CD4-positive, CD25-positive, alpha-beta regulatory T cell (primary cell): ENCODE results near the gene ZC3HAV1L. TPM values are rescaled to one million over a fixed set of nuclear protein-coding genes. Genes with fewer than 3 reads are reported as not detected.
"Not testable (repeated sequence)": the region's sequence is repeated elsewhere in the genome, so short reads cannot be mapped to it uniquely, and the experiment has no call there.

ENCODE experiments used
- ATAC-seq, 2 donors: fragments of 150-1000 bp; cut with Tn5 transposase; one replicate each; pipeline ENCODE4 v1.10.0; 2021; ENCODE audit warnings: low read depth in 2 of 2, moderate number of reproducible peaks in 2 of 2, moderate library complexity in 1 of 2
- DNase-seq, 3 donors: peaks; one replicate each; pipeline versions ENCODE4 v3.0.0 to v3.0.0-alpha.2; 2012 to 2022; ENCODE audit warnings: mixed read lengths in 1 of 3
- H3K27ac ChIP-seq: one replicate; pipeline ENCODE4 v1.7.0; 2013; ENCODE audit warnings: mild to moderate bottlenecking, low read length; ENCODE audit not compliant: insufficient read depth, poor library complexity, severe bottlenecking
- H3K27me3 ChIP-seq: one replicate; pipeline ENCODE4 v1.7.0; 2013; ENCODE audit warnings: low read length; ENCODE audit not compliant: control insufficient read depth, insufficient read depth
- H3K36me3 ChIP-seq: one replicate; pipeline ENCODE4 v1.7.0; 2013; ENCODE audit warnings: mild to moderate bottlenecking, low read length, moderate library complexity; ENCODE audit not compliant: control insufficient read depth, insufficient read depth
- H3K4me1 ChIP-seq: 2 replicates; pipeline ENCODE4 v1.7.0; 2013; ENCODE audit warnings: mild to moderate bottlenecking, low read length; ENCODE audit not compliant: insufficient read depth, control insufficient read depth, poor library complexity, severe bottlenecking
- H3K4me3 ChIP-seq: one replicate; pipeline ENCODE4 v1.7.0; 2013; ENCODE audit warnings: low read depth, mild to moderate bottlenecking, low read length, moderate library complexity
- H3K9me3 ChIP-seq, 2 experiments: 1 replicate in 1 of 2; 2 replicates in 1 of 2; pipeline ENCODE4 v1.7.0; 2013; ENCODE audit warnings: low read length in 2 of 2, mild to moderate bottlenecking in 1 of 2, moderate library complexity in 1 of 2; ENCODE audit not compliant: control insufficient read depth in 2 of 2
- H3K27ac Mint-ChIP-seq, 3 donors: one replicate each; pipeline ENCODE4 v1.8.0; 2020 to 2022; ENCODE audit warnings: mild to moderate bottlenecking in 3 of 3, mixed read lengths in 3 of 3, moderate library complexity in 2 of 3
- H3K27me3 Mint-ChIP-seq: one replicate; pipeline ENCODE4 v1.8.0; 2022; ENCODE audit warnings: mild to moderate bottlenecking, mixed read lengths
- H3K36me3 Mint-ChIP-seq: one replicate; pipeline ENCODE4 v1.8.0; 2020; ENCODE audit warnings: mixed read lengths
- H3K4me1 Mint-ChIP-seq, 4 donors: one replicate each; pipeline ENCODE4 v1.8.0; 2020 to 2022; ENCODE audit warnings: mixed read lengths in 4 of 4, mild to moderate bottlenecking in 1 of 4
- H3K4me3 Mint-ChIP-seq, 4 donors: one replicate each; pipeline ENCODE4 v1.8.0; 2020 to 2022; ENCODE audit warnings: mild to moderate bottlenecking in 4 of 4, mixed read lengths in 4 of 4, moderate library complexity in 3 of 4
- H3K9me3 Mint-ChIP-seq, 7 donors: one replicate each; pipeline ENCODE4 v1.8.0; 2020 to 2022; ENCODE audit warnings: mixed read lengths in 7 of 7, mild to moderate bottlenecking in 3 of 7, moderate library complexity in 2 of 7
- polyA plus RNA-seq, 4 donors: library from polyadenylated mRNA; unstranded; fragments of 300-500 nt; fragmentation: Illumina TruSeq; gene quantifications; one replicate each; pipeline ENCODE4 v1.2.3, GENCODE V29; 2021
- total RNA-seq: library from RNA; stranded (reverse); gene quantifications from one replicate; pipeline ENCODE4 v1.2.3, GENCODE V29; 2022

ZC3HAV1L gene
- total and polyA plus RNA-seq, 5 donors from 2014 or later = 0.25 to 1.4 (median 0.75) TPM; not detected in 1

DNA sequence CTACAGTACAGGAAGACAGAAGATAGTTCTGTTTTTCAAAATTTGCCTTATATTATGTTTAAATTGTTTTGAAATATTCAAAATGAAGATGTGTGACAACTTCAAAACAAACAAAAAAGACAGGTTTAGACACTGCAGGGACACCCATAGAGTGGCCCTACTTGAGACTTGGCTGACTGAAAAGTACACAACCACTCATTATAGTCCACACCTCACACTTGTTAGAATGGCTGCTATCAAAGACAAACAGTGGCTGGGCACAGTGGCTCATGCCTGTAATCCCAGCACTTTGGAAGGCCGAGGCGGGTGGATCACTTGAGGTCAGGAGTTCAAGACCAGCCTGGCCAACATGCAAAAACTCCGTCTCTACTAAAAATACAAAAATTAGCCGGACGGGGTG, 41.9 kb upstream of the ZC3HAV1L start:
- not testable (repeated sequence) for H3K27me3 Mint-ChIP-seq, H3K4me3 ChIP-seq, DNase-seq, H3K9me3 Mint-ChIP-seq, ATAC-seq, H3K9me3 ChIP-seq, H3K4me3 Mint-ChIP-seq, H3K27me3 ChIP-seq
- Mint-ChIP-seq H3K36me3 (peaks cover 61% of the 10 kb centered on the region), H3K4me1 (peaks cover 35 to 76% (median 56%) of the 10 kb centered on the region in 4 donors), H3K27ac (peak overlapping the region in 2 of 3 donors; percentile 60 to 83)
- Histone ChIP-seq H3K4me1 (peaks cover 47% of the 10 kb centered on the region), H3K36me3 (peaks cover 93% of the 10 kb centered on the region), H3K27ac (peak overlapping the region; percentile 36)

DNA sequence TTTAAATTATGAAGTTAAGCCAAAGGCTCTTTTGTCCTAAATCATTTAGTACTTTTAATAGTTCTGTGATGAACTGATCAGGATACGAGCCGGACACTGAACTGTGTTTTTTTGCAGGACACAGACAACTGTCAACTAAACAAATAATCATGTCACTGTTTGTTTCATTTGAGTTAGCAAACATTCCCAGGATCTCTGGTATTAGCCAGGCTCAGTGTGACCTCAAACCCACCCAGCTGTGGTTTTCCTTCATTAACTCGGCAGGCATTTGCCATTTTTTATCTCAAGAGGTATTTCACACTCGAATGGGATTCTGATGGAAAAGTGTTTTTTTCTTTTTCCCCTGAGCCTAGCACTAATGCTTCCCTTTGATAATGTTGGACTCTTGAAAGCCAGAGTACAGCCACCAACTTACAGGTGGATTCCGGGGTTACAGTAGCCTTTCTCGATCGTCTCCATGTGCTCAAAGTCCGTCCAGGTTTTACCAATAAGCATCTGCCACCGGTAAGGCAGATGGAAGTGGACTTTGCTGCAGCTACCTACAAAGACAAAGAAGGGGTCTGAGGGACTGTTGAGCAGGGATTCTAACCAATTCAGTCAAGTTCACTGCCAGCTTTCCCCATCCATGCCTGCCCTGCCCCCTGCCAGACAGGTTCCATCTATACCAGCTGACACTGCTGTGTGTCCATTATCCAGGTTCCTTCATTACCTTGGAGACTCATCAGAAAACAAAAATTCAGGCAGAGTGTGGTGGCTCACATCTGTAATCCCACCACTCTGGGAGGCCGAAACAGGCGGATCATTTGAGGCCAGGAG, 40.2 kb upstream of the ZC3HAV1L start:
- Mint-ChIP-seq H3K36me3 (peaks cover 63% of the 10 kb centered on the region), H3K27ac (peak overlapping the region; percentile 29 to 65 (median 55)), H3K27me3 (no peaks in the 10 kb centered on the region), H3K4me1 (peaks cover 30 to 76% (median 61%) of the 10 kb centered on the region in 4 donors), H3K4me3 (peak overlapping the region in 1 of 4 donors; percentile 58), H3K9me3 (no peaks in the 10 kb centered on the region)
- no peak overlapping the region for H3K4me3 ChIP-seq
- no peaks in the 10 kb centered on the region for H3K27me3 ChIP-seq
- no peak for ATAC-seq
- H3K27ac ChIP-seq = peak overlapping the region; percentile 82
- peaks cover 93% of the 10 kb centered on the region for H3K36me3 ChIP-seq
- peaks cover 36% of the 10 kb centered on the region for H3K4me1 ChIP-seq
- no peaks in the 10 kb centered on the region for H3K9me3 ChIP-seq
- DNase-seq = no peak

DNA sequence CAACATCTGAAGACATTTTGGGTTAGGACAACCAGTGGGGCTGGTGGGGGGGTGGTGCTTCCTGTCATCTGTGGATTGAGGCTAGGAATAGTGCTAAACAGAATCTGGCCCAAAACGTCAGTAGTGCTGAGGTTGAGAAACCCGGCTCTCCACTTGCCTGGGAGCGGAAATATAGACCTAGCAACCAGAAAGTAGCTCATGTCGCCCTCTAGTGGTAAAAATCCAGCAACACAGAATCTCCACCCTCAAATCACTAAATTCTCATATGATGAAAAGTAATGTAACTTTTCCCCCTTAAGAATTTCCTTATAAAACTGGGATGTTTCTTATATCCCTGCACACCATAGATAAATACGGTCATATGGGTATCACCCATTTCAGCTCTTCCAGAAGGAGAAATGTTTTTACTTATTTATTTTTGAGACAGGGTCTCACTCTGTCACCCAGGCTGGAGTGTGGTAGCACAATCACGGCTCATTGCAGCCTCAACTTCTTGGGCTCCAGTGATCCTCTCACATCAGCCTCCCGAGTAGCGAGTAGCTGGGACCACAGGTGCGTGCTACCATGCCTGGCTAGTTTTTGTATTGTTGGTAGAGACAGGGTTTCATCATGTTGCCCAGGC, 39.3 kb upstream of the ZC3HAV1L start:
- DNase-seq (peak; percentile 64 to 86 (median 79)), ATAC-seq (peak; percentile 82 to 86)
- H3K4me3 ChIP-seq = peak overlapping the region; percentile 27
- H3K27ac Mint-ChIP-seq = peak overlapping the region; percentile 35 to 93 (median 64)
- H3K36me3 ChIP-seq = peaks cover 91% of the 10 kb centered on the region
- H3K9me3 Mint-ChIP-seq = no peaks in the 10 kb centered on the region
- H3K36me3 Mint-ChIP-seq = peaks cover 54% of the 10 kb centered on the region
- peaks cover 28% of the 10 kb centered on the region for H3K4me1 ChIP-seq
- peak overlapping the region; percentile 82 for H3K27ac ChIP-seq
- peaks cover 24 to 68% (median 53%) of the 10 kb centered on the region in 4 donors for H3K4me1 Mint-ChIP-seq
- H3K4me3 Mint-ChIP-seq = peak overlapping the region; percentile 5 to 79 (median 69)
- no peaks in the 10 kb centered on the region for H3K27me3 Mint-ChIP-seq
- H3K27me3 ChIP-seq = no peaks in the 10 kb centered on the region
- H3K9me3 ChIP-seq = no peaks in the 10 kb centered on the region

- Histone ChIP-seq H3K4me3 (peak overlapping the region; percentile 21), H3K27ac (peak overlapping the region; percentile 48), H3K36me3 (peaks cover 89% of the 10 kb centered on the region), H3K9me3 (no peaks in the 10 kb centered on the region), H3K4me1 (peaks cover 14% of the 10 kb centered on the region), H3K27me3 (no peaks in the 10 kb centered on the region)
- ATAC-seq (no peak), DNase-seq (no peak)
- peaks cover 45% of the 10 kb centered on the region for H3K36me3 Mint-ChIP-seq
- H3K4me3 Mint-ChIP-seq = peak overlapping the region in 2 of 4 donors; percentile 7 to 63
- no peaks in the 10 kb centered on the region for H3K9me3 Mint-ChIP-seq
- peaks cover 14 to 55% (median 40%) of the 10 kb centered on the region in 4 donors for H3K4me1 Mint-ChIP-seq
- no peaks in the 10 kb centered on the region for H3K27me3 Mint-ChIP-seq
- peak overlapping the region; percentile 77 to 87 (median 82) for H3K27ac Mint-ChIP-seq
Observed at GRCh38 chr7:139072796-139073195, 37.0 kb upstream of the ZC3HAV1L start.

- H3K4me1 ChIP-seq = peaks cover 14% of the 10 kb centered on the region
- ATAC-seq (no peak), DNase-seq (no peak)
- H3K9me3 Mint-ChIP-seq = no peaks in the 10 kb centered on the region
- H3K27ac ChIP-seq = peak overlapping the region; percentile 48
- H3K4me3 Mint-ChIP-seq = peak overlapping the region in 3 of 4 donors; percentile 7 to 41 (median 21)
- peaks cover 89% of the 10 kb centered on the region for H3K36me3 ChIP-seq
- no peaks in the 10 kb centered on the region for H3K27me3 Mint-ChIP-seq
- no peaks in the 10 kb centered on the region for H3K27me3 ChIP-seq
- peaks cover 50% of the 10 kb centered on the region for H3K36me3 Mint-ChIP-seq
- peak overlapping the region; percentile 63 to 87 (median 82) for H3K27ac Mint-ChIP-seq
- peaks cover 16 to 60% (median 38%) of the 10 kb centered on the region in 4 donors for H3K4me1 Mint-ChIP-seq
- no peak overlapping the region for H3K4me3 ChIP-seq
- H3K9me3 ChIP-seq = no peaks in the 10 kb centered on the region
Observed at GRCh38 chr7:139071680-139072079, 35.8 kb upstream of the ZC3HAV1L start.

GRCh38 chr7:139068544-139069399, 32.9 kb upstream of the ZC3HAV1L start:
- Histone ChIP-seq H3K4me3 (no peak overlapping the region), H3K27ac (no peak overlapping the region), H3K36me3 (peaks cover 92% of the 10 kb centered on the region), H3K4me1 (peaks cover 11% of the 10 kb centered on the region), H3K9me3 (no peaks in the 10 kb centered on the region), H3K27me3 (no peaks in the 10 kb centered on the region)
- Mint-ChIP-seq H3K4me1 (peaks cover 12 to 67% (median 37%) of the 10 kb centered on the region in 4 donors), H3K9me3 (no peaks in the 10 kb centered on the region), H3K27ac (peak overlapping the region in 2 of 3 donors; percentile 14 to 73), H3K36me3 (peaks cover 60% of the 10 kb centered on the region), H3K4me3 (peak overlapping the region in 1 of 4 donors; percentile 43), H3K27me3 (no peaks in the 10 kb centered on the region)
- ATAC-seq = no peak
- no peak for DNase-seq

DNA sequence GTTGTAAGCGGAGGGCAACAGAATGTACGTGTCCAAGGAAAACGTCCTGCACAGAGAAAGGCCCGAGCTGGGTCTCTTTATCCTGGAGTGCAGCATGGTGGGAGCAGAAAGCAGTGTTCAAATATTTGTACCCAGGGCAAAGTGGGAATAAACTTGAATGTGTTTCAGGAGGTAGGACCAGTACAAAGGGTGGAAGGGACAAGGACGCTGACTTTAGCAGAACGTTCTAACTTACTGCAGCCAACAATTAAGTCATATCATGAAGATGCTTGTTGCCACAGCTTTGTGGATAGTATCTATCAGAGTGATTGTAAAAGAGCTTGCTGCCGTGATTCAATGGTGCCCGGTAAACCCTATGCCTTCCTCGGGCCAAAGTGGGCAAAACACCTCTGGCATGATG, 30.5 kb upstream of the ZC3HAV1L start:
- H3K36me3 ChIP-seq = peaks cover 94% of the 10 kb centered on the region
- H3K4me3 Mint-ChIP-seq = peak overlapping the region in 1 of 4 donors; percentile 73
- no peaks in the 10 kb centered on the region for H3K27me3 ChIP-seq
- H3K27ac Mint-ChIP-seq = peak overlapping the region in 1 of 3 donors; percentile 76
- H3K36me3 Mint-ChIP-seq = peaks cover 64% of the 10 kb centered on the region
- no peak for ATAC-seq
- H3K27me3 Mint-ChIP-seq = no peaks in the 10 kb centered on the region
- H3K4me3 ChIP-seq = no peak overlapping the region
- H3K9me3 ChIP-seq = no peaks in the 10 kb centered on the region
- peaks cover 12 to 67% (median 33%) of the 10 kb centered on the region in 4 donors for H3K4me1 Mint-ChIP-seq
- DNase-seq = no peak
- no peak overlapping the region for H3K27ac ChIP-seq
- peaks cover 10% of the 10 kb centered on the region for H3K4me1 ChIP-seq
- H3K9me3 Mint-ChIP-seq = no peaks in the 10 kb centered on the region
